Measurements from ENCODE around the gene DNAJC5G.
A peak's percentile ranks its signal among the peaks of the same experiment; 100 is the strongest.

The DNAJC5G gene, protein sequence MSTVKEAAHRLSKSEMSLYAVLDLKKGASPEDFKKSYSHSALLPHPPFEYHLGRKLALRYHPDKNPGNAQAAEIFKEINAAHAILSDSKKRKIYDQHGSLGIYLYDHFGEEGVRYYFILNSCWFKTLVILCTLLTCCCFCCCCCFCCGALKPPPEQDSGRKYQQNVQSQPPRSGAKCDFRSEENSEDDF

GRCh38 chr2:27275211-27276150 lies at the start of gene DNAJC5G:
Gene DNAJC5G, plus strand, starts transcription at chr2:27275433. Its CDS starts 1,296 bp downstream, at chr2:27276729.
- no peak for DNase-seq

DNA sequence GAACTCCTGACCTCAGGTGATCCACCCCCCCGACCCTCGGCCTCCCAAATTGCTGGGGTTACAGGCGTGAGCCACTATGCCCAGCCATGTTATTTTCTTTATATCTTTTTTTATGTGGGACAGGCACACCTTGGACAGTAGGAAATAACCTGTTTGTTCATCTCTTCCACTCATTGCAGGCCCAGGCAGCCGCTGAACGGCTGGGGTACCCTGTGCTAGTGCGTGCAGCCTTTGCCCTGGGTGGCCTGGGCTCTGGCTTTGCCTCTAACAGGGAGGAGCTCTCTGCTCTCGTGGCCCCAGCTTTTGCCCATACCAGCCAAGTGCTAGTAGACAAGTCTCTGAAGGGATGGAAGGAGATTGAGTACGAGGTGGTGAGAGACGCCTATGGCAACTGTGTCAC lies 49.7 kb upstream of the DNAJC5G start:
- DNase-seq = no peak

- no peak for DNase-seq
These were observed 47.7 kb upstream of the DNAJC5G start for GRCh38 chr2:27227501-27227900.

DNA sequence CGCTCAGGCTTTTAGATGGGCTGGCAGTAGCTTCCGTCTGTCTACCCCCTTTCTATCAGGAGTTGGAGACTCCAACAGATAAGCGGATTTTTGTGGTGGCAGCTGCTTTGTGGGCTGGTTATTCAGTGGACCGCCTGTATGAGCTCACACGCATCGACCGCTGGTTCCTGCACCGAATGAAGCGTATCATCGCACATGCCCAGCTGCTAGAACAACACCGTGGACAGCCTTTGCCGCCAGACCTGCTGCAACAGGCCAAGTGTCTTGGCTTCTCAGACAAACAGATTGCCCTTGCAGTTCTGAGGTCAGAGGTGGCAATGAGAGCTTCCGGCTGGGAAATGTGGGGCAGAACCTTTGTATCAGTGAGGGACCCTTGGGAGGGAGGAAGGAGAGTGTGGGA lies 43.3 kb upstream of the DNAJC5G start:
- no peak for DNase-seq

GRCh38 chr2:27233341-27233740 lies 41.9 kb upstream of the DNAJC5G start:
- DNase-seq = no peak

- DNase-seq = no peak
These were observed 39.1 kb upstream of the DNAJC5G start for GRCh38 chr2:27236136-27236535.

DNA sequence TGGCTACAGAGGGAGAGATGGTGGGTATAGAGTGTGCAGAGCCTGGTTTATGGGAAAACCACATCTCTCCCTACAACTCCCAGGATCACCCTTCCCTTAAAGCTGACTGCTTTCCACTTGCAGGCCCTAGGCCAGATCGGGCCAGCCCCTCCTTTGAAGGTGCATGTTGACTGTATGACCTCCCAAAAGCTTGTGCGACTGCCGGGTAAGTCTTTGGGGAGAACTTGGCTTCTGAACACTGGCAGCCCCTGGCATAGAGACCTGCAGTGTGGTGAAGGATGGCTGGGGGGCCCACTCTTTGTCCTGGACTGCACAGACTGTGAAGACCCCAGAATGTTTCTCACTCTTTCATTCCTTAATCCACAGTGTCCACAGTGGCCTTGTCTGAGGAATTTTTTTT lies 38.6 kb upstream of the DNAJC5G start:
- no peak for DNase-seq

- no peak for DNase-seq
These were observed 37.8 kb upstream of the DNAJC5G start for GRCh38 chr2:27237341-27237945.

- DNase-seq = no peak
These were observed 36.3 kb upstream of the DNAJC5G start for GRCh38 chr2:27238976-27239375.

DNA sequence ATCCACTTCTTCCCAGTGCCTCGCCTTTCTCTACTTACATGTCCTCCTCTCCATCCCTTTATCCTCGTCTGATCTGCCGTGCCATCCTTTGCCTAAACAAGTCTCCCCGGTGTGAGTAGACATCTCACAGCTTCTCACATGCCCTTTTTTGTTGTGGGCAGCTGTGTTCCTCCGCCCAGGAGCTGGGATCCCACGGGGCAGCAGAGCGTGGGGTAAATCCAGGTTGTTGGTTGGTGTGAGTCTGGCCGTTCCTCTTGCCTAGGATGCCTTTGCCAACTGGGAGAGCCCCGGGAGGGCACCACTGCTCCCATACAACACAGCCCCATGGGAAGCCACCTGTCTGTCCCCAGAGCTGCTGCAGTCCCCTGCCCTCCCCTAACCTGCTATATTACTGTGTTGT lies 34.8 kb upstream of the DNAJC5G start:
- DNase-seq = no peak

DNA sequence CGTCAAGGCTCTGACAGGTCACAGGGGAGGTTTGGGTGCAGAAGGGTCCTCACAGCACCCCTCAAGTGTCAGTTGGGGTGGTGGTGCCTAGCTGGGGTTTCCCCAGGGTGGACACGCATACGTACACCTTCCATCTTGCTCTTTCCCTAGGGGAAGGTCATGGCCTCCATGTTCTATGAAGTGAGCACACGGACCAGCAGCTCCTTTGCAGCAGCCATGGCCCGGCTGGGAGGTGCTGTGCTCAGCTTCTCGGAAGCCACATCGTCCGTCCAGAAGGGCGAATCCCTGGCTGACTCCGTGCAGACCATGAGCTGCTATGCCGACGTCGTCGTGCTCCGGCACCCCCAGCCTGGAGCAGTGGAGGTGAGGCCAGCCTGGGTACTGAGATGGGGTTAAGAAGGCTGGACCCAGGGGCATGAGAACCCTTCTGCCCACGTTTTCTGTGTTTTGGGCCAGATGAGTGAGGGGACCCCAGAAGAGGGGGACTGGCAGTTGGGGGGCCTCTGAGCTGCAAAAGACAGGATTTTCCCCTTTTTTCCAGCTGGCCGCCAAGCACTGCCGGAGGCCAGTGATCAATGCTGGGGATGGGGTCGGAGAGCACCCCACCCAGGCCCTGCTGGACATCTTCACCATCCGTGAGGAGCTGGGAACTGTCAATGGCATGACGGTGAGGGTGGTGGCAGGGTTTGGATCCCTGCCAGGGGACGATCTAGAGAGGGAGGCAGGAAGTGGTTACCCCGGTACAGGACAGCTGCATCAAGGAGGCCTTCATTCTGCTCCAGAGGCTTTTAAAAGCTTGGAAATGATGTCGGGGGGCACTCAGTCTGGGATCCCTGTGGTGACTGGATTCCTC lies 33.2 kb upstream of the DNAJC5G start:
- no peak for DNase-seq

DNA sequence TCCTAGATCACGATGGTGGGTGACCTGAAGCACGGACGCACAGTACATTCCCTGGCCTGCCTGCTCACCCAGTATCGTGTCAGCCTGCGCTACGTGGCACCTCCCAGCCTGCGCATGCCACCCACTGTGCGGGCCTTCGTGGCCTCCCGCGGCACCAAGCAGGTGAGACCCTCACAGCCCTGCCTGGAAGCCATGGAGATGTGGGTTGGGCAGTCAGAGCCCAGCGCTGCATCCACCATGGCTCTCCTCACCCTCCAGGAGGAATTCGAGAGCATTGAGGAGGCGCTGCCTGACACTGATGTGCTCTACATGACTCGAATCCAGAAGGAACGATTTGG lies 32.6 kb upstream of the DNAJC5G start:
- DNase-seq = no peak

DNA sequence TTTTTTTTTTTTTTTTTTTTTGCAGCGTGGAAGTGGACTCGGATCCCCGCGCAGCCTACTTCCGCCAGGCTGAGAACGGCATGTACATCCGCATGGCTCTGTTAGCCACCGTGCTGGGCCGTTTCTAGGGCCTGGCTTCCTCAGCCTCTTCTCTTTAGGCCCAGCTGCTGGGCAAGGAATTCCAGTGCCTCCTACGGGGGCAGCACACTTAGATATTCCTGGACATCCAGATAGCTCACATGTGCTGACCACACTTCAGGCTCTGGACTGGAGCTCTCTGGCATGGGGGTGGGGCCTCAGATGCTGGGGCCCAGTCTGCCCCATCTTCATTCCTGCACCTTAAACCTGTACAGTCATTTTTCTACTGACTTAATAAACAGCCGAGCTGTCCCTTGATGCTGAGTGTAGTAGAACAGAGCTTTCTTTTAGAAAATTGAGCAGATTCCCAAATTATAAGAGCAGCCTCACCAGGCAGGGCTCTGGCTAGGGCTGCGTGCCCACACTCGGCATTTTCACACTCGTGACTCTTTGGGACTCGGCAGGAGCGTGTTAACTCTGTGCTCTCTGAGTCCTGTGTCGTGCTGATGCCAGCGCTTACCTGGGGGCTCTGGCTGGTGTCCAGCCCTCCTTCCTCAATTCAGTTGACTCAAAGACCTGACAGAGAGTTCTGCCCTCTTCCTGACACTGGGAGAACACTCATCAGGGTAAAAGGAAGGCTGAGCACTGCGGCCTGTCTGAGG lies 31.7 kb upstream of the DNAJC5G start:
- DNase-seq = no peak

DNA sequence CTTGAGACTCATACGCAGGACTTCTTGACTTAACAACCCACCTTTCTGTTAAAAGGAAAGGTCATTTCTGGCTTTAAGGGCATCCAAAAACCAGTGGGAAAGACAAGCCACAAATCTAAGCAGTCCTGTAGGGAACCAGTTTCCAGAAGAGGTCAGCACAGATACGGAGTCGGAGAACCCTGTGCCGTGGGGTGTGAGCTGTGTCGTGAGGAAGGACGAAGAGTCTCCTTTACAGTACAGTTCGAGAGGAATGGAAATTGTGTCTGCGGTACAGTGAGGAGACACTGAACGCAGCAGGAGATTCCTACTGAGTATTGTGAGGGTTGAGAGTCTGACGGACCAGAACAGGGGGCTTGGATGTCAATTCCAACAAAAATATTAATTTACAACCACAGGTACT lies 30.1 kb upstream of the DNAJC5G start:
- no peak for DNase-seq

GRCh38 chr2:27245626-27246025 lies 29.6 kb upstream of the DNAJC5G start:
- no peak for DNase-seq

DNA sequence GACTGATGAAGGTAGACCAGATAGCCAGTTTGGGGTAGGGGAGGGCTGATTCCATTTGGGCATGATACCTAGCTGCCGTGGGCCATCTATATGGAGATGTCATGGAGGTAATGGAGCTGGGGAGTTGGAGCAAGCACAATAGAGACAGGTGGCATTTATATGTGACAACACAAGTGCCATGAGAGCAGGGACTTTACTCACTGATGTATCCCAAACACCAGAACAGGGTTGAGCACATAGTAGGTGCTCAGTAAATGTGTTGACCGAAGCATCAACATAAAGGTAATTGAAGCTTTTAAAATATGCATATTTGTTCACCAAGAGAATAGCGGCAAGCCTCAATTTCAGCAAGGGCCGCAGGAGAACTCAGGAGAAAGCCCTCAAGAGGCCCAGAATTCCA lies 27.3 kb upstream of the DNAJC5G start:
- DNase-seq = no peak

DNA sequence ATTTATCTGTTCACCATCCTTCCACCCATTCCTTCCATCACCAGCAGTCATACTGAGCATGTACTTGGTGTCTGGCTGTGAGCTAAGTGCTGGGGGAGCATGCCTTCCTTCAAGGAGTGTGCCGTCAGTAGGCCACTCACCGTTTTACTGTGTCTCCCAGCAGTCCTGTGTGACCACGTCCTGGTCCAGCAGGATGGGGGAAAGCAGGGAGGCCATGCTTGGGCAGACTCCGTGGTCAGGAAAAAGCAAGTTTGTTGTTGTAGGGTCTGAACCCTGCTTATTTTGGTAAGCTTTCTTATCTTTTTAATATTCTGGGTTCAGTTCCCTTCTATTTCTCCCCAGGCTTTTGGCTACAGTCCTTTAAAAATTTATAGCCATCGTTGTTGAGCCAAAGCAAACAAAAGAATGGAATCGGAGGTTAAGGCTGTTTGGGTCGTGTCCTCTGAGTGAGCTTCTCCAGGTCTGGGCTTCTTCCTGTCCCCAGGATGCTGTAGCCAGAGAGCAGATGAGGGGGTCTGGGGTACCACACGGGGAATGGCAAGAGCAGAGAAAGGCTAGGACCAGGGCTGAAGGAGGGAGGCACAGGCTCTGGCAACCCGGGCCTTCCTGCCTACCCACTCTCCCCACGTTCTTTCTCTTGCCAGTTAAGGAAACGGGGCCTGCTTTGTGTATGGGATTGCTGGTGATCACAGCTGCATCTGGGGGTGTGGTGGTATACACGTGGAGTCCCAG lies 25.9 kb upstream of the DNAJC5G start:
- DNase-seq = no peak

DNA sequence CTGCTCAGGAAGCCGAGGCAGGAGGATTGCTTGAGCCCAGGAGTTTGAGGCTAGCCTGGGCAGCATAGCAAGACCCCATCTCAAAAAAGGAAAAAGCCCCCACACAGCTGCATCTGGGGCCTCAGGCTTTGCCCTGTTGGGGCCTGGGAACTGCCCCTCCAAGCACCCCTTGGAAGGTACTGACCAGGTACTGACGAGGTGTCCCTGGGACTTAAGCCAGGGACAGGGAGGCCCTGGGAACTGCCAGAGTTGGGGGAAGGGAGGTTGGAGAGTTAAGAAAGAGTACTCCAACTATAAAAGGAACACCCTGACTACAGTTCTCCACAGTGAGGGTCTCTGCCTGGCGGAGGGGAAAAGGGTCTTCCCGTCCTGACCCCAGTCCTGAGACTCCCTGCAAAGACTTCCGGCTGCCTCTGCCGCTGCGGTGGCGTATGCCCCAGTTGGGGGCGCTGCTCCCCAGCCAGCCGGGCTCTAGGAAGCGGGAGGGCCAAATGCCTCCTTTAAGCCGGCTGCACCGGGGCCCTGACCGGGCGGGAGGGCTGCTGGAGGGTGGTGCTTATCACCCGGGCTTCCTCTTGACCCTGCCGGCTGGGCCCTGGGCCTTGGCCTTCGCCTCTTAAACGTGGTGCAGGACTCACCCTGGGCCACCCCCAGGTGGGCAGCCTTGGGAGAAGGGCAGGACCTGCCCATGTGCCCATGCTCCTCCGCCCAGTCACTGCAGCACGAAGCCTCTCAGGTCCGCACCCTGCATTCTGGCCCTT lies 25.2 kb upstream of the DNAJC5G start:
- DNase-seq = peak in 2 of 14 donors; percentile 4 to 15

DNA sequence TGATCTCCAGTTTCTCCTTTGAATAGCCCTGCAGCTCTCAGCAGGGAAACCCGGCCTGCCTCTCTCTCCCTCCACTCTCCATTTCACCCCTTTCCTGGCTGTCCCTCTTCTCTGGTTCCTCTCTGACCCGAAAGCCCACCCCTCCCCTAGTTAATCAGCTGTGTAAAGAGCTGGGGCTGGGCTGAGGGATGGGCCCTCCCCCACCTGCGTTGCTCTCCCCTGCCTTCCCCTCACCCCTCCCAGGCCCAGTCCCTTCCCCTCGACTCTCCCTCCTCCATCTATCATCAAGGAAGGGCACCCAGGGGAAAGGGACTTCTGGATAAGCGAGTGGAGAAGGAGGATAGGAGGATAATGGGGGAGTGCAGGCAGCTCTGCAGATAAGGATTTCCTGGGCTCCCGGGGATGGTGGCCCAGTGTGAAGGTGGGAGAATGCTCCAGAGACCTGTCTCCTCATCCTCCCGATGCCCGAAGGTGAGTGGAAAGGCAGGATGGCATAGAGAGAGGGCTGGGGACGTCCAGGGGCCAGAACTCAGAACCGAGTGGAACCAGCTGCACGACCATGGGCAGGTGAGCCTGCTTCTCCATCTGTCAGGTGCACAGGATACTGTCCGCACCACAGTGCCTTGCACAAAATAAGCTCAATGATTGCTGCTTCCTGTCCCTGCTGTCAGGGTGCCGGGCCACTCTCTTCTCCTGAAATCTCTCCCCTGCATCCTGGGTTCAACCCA lies 24.4 kb upstream of the DNAJC5G start:
- DNase-seq = no peak

- DNase-seq = no peak
These were observed 23.5 kb upstream of the DNAJC5G start for GRCh38 chr2:27251766-27252165.

Measured in C1 segment of cervical spinal cord (tissue), 14 donors.